K562 (cell line): ENCODE results near the gene CDK11B. TPM values are rescaled to one million over a fixed set of nuclear protein-coding genes. Genes with fewer than 3 reads are reported as not detected.

Source experiments
- ATF3 ChIP-seq, 2 experiments: fragments of 450-650 bp in 1 of 2; sonication (generic) in 1 of 2; formaldehyde crosslinking in 1 of 2; IDR thresholded peaks in 1 of 2; conservative IDR thresholded peaks in 1 of 2; 2 replicates each; pipeline versions ENCODE4 v1.6.1 to v1.8.1; 2016 to 2023; ENCODE audit warnings: mild to moderate bottlenecking in 2 of 2, moderate library complexity in 2 of 2, inconsistent platforms in 1 of 2, missing genetic modification reagents in 1 of 2
- BHLHE40 ChIP-seq: IDR thresholded peaks from 2 replicates; pipeline ENCODE4 v1.6.1; 2011; ENCODE audit warnings: low read length, improper control_type of control experiment
- BRF1 ChIP-seq: IDR thresholded peaks from 3 replicates; pipeline ENCODE4 v1.6.1; 2011; ENCODE audit warnings: borderline replicate concordance, mild to moderate bottlenecking; ENCODE audit not compliant: insufficient read length; ENCODE audit errors: extremely low read depth
- CHD4 ChIP-seq: fragments of 200-600 bp; sonication (generic); IDR thresholded peaks from 3 replicates; pipeline ENCODE4 v1.6.1; 2012; ENCODE audit warnings: low read depth, mild to moderate bottlenecking, mixed read lengths, low read length, inconsistent platforms; ENCODE audit not compliant: insufficient read depth, insufficient replicate concordance, poor library complexity, severe bottlenecking
- CREB5 ChIP-seq: fragments of 250-450 bp; sonication (Bioruptor Pico); IDR thresholded peaks from 2 replicates; pipeline ENCODE4 v1.5.0; 2020; ENCODE audit warnings: mild to moderate bottlenecking
- DACH1 ChIP-seq: fragments of 450-650 bp; IDR thresholded peaks from 2 replicates; pipeline ENCODE4 v1.6.1; 2018; ENCODE audit not compliant: partially characterized antibody
- EP400 ChIP-seq: fragments of 450-650 bp; IDR thresholded peaks from 2 replicates; pipeline ENCODE4 v1.6.1; 2017; ENCODE audit warnings: antibody characterized with exemption, mild to moderate bottlenecking, moderate library complexity
- ETV6 ChIP-seq, 3 experiments: fragments of 150-350 bp in 1 of 3; sonication (generic) in 1 of 3; formaldehyde crosslinking in 1 of 3; IDR thresholded peaks; 2 replicates each; pipeline versions ENCODE4 v1.6.1 to v1.8.0; 2014 to 2022; ENCODE audit warnings: borderline replicate concordance in 2 of 3, low read depth in 2 of 3, antibody characterized with exemption in 1 of 3, low read length in 1 of 3, mild to moderate bottlenecking in 1 of 3, missing genetic modification reagents in 1 of 3
- GATAD2B ChIP-seq: fragments of 450-650 bp; IDR thresholded peaks from 2 replicates; pipeline ENCODE4 v1.6.1; 2017; ENCODE audit warnings: mild to moderate bottlenecking, borderline replicate concordance
- HDAC1 ChIP-seq, 2 experiments: fragments of 450-650 bp; IDR thresholded peaks; 2 replicates each; pipeline ENCODE4 v1.6.1; 2016 to 2017; ENCODE audit warnings: inconsistent platforms in 1 of 2, mild to moderate bottlenecking in 1 of 2, moderate library complexity in 1 of 2
- JUN ChIP-seq, 2 experiments: sonication (generic) in 1 of 2; formaldehyde crosslinking in 1 of 2; IDR thresholded peaks; 2 replicates each; pipeline versions ENCODE4 v1.6.1 to v1.8.0; 2012 to 2022; ENCODE audit warnings: borderline replicate concordance in 2 of 2, mild to moderate bottlenecking in 2 of 2, improper control_type of control experiment in 1 of 2, low read depth in 1 of 2, low read length in 1 of 2, missing genetic modification reagents in 1 of 2
- LARP7 ChIP-seq: fragments of 450-650 bp; IDR thresholded peaks from 2 replicates; pipeline ENCODE4 v1.6.1; 2016
- MCM3 ChIP-seq: fragments of 450-650 bp; IDR thresholded peaks from 2 replicates; pipeline ENCODE4 v1.6.1; 2016
- MEIS2 ChIP-seq: fragments of 450-650 bp; IDR thresholded peaks from 2 replicates; pipeline ENCODE4 v1.6.1; 2014; ENCODE audit warnings: mild to moderate bottlenecking; ENCODE audit not compliant: partially characterized antibody
- POLR2G ChIP-seq: fragments of 200-400 bp; formaldehyde crosslinking; IDR thresholded peaks from 2 replicates; pipeline ENCODE4 v1.6.1; 2017; ENCODE audit warnings: low read depth, mild to moderate bottlenecking, antibody characterized with exemption, low read length, moderate library complexity
- RBM15 ChIP-seq: fragments of 200-400 bp; formaldehyde crosslinking; IDR thresholded peaks from 2 replicates; pipeline ENCODE4 v1.6.1; 2018; ENCODE audit warnings: mild to moderate bottlenecking, low read length, moderate library complexity; ENCODE audit not compliant: insufficient read depth
- SLC30A9 ChIP-seq: fragments of 250-450 bp; sonication (Bioruptor Pico); IDR thresholded peaks from 2 replicates; pipeline ENCODE4 v1.8.0; 2022; ENCODE audit warnings: mild to moderate bottlenecking, moderate library complexity
- SMAD3 ChIP-seq: fragments of 450-650 bp; formaldehyde crosslinking; conservative IDR thresholded peaks from 2 replicates; pipeline ENCODE4 v1.4.0; 2020; ENCODE audit warnings: mild to moderate bottlenecking
- SMAD4 ChIP-seq: fragments of 250-450 bp; sonication (Bioruptor Pico); conservative IDR thresholded peaks from 2 replicates; pipeline ENCODE4 v1.8.0; 2021; ENCODE audit warnings: inconsistent platforms, mild to moderate bottlenecking, moderate library complexity
- SMARCC2 ChIP-seq: fragments of 450-650 bp; IDR thresholded peaks from 2 replicates; pipeline ENCODE4 v1.6.1; 2017; ENCODE audit warnings: antibody characterized with exemption, moderate library complexity, mild to moderate bottlenecking, low read depth
- ZNF655 ChIP-seq: fragments of 250-450 bp; sonication (Bioruptor Pico); IDR thresholded peaks from 2 replicates; pipeline ENCODE4 v1.5.0; 2021
- ZNF778 ChIP-seq: fragments of 450-650 bp; formaldehyde crosslinking; IDR thresholded peaks from 2 replicates; pipeline ENCODE4 v1.4.0; 2020; ENCODE audit warnings: mild to moderate bottlenecking, moderate library complexity
- ZSCAN29 ChIP-seq: fragments of 450-650 bp; IDR thresholded peaks from 2 replicates; pipeline ENCODE4 v1.6.1; 2017
- ZZZ3 ChIP-seq: fragments of 450-650 bp; IDR thresholded peaks from 2 replicates; pipeline ENCODE4 v1.6.1; 2016; ENCODE audit warnings: antibody characterized with exemption, mild to moderate bottlenecking, moderate library complexity
- polyA plus RNA-seq, 8 experiments: library from polyadenylated mRNA; depleted of rRNA in 4 of 8; stranded (reverse) in 5 of 8; unstranded in 3 of 8; fragments of >200 nt; fragmentation: Nextera tagmentation in 2 of 8; fragmentation: Illumina TruSeq in 1 of 8; extraction: Ambion mirVana in 2 of 8; extraction: Trizol in 1 of 8; gene quantifications; 2 replicates each; pipeline versions ENCODE4 v1.2.1 to v1.2.3, GENCODE V29; 2011 to 2014; ENCODE audit warnings: inconsistent platforms in 1 of 8, missing spikeins in 1 of 8
- total RNA-seq, 7 experiments: library from RNA; depleted of rRNA in 6 of 7; stranded (reverse); fragments of >200 nt in 6 of 7; fragmentation: Illumina TruSeq in 2 of 7; extraction: Trizol in 2 of 7; gene quantifications; 2 replicates each; pipeline versions ENCODE4 v1.2.1 to v1.2.3, GENCODE V29; 2011 to 2021; ENCODE audit warnings: low replicate concordance in 1 of 7

The CDK11B gene
- total and polyA plus RNA-seq, 9 of the 15 experiments (the other 6 are each of a cell fraction or from before 2014, with no cell fraction given), result 2.8 to 52.2 (median 19.5) TPM

- TF ChIP-seq ZNF655 (CRISPR knock-in tag) (no peak), ATF3 (IDR thresholded peaks at IDR 0.05) (no peak), ATF3 (CRISPR knock-in tag; conservative IDR thresholded peaks at IDR 0.05) (no peak), HDAC1 (IDR thresholded peaks at IDR 0.05) (no peak), ZSCAN29 (no peak), ZNF778 (no peak), CREB5 (no peak), SMAD4 (CRISPR knock-in tag) (peak; percentile 86), ZZZ3 (no peak), BRF1 (no peak), JUN (IDR thresholded peaks at IDR 0.05; ENCODE audit: borderline replicate concordance, low read depth, low read length) (peak; percentile 10; the same call in 1 of the 2 replicates), JUN (CRISPR knock-in tag; IDR thresholded peaks at IDR 0.05; ENCODE audit: borderline replicate concordance) (peak; percentile 71; the same call in 1 of the 2 replicates), GATAD2B (0 out of 2 replicates have a peak, but pooled peaks have one; percentile 77), EP400 (no peak), ETV6 (IDR thresholded peaks at IDR 0.05; ENCODE audit: borderline replicate concordance in 1 of 2, low read depth in 2 of 2, low read length in 1 of 2) (no peak), ETV6 (CRISPR knock-in tag; IDR thresholded peaks at IDR 0.05; ENCODE audit: borderline replicate concordance) (peak; percentile 91; the same call in 1 of the 2 replicates), MCM3 (no peak), SMARCC2 (no peak), LARP7 (no peak), CHD4 (no peak), SMAD3 (CRISPR knock-in tag) (no peak), SLC30A9 (CRISPR knock-in tag) (no peak), MEIS2 (peak; percentile 31), POLR2G (peak; percentile 56), BHLHE40 (peak; percentile 23; the same call in 1 of the 2 replicates), DACH1 (no peak), RBM15 (no peak)
Observed at GRCh38 chr1:1599030-1599934, 59.5 kb downstream of the CDK11B start (continued).
